Neural cell (in vitro differentiated cells): ENCODE data around the gene PHLPP1.

Experiments used
- EP300 ChIP-seq: fragments of 450-650 bp; conservative IDR thresholded peaks from 2 replicates; pipeline ENCODE4 v1.6.1; 2014; ENCODE audit warnings: antibody characterized with exemption, mild to moderate bottlenecking, moderate library complexity; ENCODE audit not compliant: poor library complexity, severe bottlenecking
- EZH2 ChIP-seq: fragments of 200-600, 300-800 bp; shearing (Covaris generic), sonication (generic); IDR thresholded peaks from 2 replicates; pipeline ENCODE4 v1.6.1; 2014; ENCODE audit warnings: antibody characterized with exemption, low read length, borderline replicate concordance, mild to moderate bottlenecking; ENCODE audit not compliant: insufficient read depth, poor library complexity, severe bottlenecking
- MXI1 ChIP-seq: fragments of 450-650 bp; conservative IDR thresholded peaks from 2 replicates; pipeline ENCODE4 v1.6.1; 2014; ENCODE audit warnings: antibody characterized with exemption, mild to moderate bottlenecking; ENCODE audit not compliant: poor library complexity, severe bottlenecking
- POLR2AphosphoS5 ChIP-seq: IDR thresholded peaks from 2 replicates; pipeline ENCODE4 v1.6.1; 2012
- TAF1 ChIP-seq: IDR thresholded peaks from 2 replicates; pipeline ENCODE4 v1.6.1; 2012; ENCODE audit warnings: low read depth
- TF ChIP-seq, protein P1 (sequence below): fragments of 450-650 bp; IDR thresholded peaks from 2 replicates; pipeline ENCODE4 v1.5.1; 2014; ENCODE audit warnings: antibody characterized with exemption, mild to moderate bottlenecking, moderate library complexity; ENCODE audit not compliant: poor library complexity, severe bottlenecking

DNA sequence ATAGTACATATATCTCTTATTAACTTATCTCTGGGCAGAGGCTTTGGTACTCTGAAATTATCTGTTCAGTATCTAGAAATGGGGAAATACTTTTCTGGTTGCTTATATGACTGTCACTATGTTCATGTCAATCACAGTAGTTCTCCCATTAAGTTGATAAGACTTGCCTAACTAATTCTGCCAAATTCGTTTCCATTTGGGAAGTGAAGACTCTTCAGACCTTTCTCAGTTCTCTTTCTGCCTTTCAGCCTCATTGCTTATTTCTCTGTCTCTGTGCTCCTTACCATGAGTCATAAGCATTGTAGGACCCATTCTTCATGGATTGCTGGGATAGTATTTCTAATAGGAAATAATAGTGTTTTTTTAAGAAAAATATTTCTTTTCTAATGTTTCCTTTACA, 113.5 kb downstream of the PHLPP1 start:
- TF ChIP-seq TAF1 (no peak), EZH2 (no peak), MXI1 (no peak), EP300 (no peak), POLR2AphosphoS5 (no peak)
- TF ChIP-seq, protein P1, sequence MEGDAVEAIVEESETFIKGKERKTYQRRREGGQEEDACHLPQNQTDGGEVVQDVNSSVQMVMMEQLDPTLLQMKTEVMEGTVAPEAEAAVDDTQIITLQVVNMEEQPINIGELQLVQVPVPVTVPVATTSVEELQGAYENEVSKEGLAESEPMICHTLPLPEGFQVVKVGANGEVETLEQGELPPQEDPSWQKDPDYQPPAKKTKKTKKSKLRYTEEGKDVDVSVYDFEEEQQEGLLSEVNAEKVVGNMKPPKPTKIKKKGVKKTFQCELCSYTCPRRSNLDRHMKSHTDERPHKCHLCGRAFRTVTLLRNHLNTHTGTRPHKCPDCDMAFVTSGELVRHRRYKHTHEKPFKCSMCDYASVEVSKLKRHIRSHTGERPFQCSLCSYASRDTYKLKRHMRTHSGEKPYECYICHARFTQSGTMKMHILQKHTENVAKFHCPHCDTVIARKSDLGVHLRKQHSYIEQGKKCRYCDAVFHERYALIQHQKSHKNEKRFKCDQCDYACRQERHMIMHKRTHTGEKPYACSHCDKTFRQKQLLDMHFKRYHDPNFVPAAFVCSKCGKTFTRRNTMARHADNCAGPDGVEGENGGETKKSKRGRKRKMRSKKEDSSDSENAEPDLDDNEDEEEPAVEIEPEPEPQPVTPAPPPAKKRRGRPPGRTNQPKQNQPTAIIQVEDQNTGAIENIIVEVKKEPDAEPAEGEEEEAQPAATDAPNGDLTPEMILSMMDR = no peak
